Right ventricle myocardium inferior (tissue), 1 donor: ENCODE measurements around the gene TENM4. TPM values are rescaled to one million over a fixed set of nuclear protein-coding genes. Genes with fewer than 3 reads are reported as not detected.
"Not testable (repeated sequence)": the region's sequence is repeated elsewhere in the genome, so short reads cannot be mapped to it uniquely, and the experiment has no call there.

Experiments used
- ATAC-seq: fragments of 200-7000 bp; cut with Tn5 transposase; one replicate; pipeline ENCODE4 v1.9.1; 2020; ENCODE audit warnings: mild to moderate bottlenecking, moderate library complexity
- DNase-seq: peaks from one replicate; pipeline ENCODE4 v3.0.0; 2021; ENCODE audit errors: missing footprints
- intact Hi-C: fragments of 100-400 bp; cut with DNase I; formaldehyde crosslinking; loops from one replicate; pipeline ENCODE4 v1.11.0; 2022
- total RNA-seq: library from RNA; stranded (reverse); fragmentation: NEBNext Ultra II Directional; extraction: Animal tissue kit (Norgen Biotek cat#: 25700); gene quantifications from one replicate; pipeline ENCODE4 v1.2.1, GENCODE V29; 2021
- donor health status: DM: no; HTN: yes; CAD: no; lungs with severe emphysema.

Gene TENM4
- total RNA-seq, 1 donor from 2014 or later: 0.35 TPM

DNA sequence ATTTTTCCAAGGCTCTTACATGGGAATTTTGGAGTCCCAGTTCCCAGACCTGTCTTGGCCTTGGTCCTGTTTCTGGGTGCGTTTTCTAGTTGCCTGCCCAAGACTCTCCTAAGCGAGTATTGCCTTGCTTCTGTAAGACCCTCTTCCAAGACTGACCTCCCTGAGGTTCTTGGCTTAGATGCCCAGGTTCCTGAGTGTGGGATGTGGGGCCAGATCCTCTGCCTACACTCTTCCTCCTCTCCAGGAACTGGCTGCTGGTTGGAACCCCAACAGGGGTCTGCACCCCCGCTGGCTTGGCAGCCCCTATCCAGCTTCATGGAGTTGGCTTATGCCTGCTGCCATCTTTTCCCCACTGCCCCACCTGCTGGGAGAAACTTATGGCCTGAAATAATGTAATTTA lies 429.5 kb downstream of the TENM4 start:
- ATAC-seq: no peak
- no peak for DNase-seq
- intact Hi-C loops: no loop called here

DNA sequence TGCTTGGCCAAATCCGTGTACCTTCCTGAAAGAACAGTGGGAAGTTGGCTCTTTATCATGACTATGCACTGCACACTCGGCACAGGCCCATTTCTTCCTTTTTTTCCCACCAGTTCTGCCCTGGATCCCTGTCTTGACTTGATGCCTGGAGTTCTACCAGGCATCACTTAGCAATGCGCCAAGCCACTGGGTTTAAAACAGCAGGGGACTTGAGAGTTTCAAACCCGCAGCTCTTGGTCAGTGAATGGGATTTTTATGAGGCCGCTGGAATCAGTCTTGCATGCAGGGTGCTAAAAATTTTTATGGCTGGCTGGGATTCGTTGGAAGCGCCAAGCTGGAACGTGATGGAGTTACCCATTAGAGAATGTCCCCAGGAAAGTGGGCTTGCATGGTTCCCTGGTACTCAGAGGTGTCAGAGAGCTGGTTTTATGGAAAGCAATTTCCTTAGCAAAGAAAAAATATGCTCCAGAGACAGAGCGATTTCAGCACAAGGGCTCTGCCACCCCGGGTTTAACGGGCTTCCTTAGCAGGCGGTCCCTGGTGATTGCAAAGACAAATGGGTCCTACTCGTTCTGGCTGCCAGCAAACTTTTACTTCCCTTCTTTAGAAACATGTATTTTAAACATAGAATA lies 432.9 kb downstream of the TENM4 start:
- DNase-seq: no peak
- intact Hi-C loops: no loop called here
- ATAC-seq: no peak

DNA sequence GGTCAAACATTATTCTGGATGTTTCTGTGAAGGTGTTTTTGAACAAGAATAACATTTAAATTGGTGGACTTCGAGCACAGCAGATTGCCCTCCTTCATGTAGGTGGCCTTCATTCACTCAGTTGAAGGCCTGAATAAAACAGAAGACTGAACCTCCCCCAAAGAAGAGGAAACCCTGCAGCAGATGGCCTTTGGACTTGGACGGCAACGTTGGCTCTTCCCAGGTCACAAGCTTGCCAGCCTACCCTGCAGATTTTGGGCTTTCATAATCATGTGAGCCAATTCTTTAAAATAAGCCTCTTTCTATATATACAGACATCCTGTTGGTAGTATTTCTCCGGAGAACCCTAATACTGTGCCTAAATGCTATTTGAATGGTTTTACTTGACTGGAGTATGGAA lies 434.0 kb downstream of the TENM4 start:
- no peak for DNase-seq
- intact Hi-C loops: no loop called here
- ATAC-seq: no peak

DNA sequence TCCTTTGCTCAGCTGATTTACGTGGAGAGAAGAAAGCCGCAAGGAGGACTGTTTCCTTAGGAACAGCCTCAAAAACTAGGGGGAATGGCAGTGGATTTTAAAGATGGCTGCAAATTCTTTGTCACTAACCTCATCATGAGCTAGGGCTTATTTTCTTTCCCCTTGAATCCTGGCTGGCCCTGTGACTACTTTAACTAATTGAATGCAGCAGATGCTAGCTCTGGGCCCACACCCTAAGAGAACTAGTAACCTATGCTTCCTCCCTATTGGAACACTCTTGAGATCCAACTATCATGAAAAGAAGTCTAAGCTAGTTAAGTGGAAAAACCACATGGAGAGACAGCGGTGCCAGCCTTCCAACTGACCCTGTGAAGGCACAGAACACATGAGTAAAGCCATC lies 444.8 kb downstream of the TENM4 start:
- intact Hi-C loops: no loop called here
- ATAC-seq (no peak), DNase-seq (no peak)

DNA sequence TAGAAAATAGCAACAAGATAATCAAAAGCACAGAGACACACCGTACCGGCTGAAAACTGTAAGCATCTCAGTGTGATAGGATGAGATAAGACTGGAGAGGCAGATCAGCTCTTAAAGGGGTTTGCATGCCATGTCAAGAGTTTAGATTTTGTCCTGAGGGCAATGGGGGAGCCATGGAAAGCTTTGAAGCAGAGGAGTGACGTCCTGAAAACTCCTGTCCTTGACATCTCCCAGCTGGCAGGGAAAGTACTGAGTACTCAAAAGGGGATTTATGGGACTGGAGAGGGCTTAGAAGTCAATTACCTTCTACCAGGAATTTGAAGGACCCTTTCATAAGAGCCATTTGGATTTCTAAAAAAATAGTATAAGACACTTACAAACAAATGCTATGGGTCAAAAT lies 445.7 kb downstream of the TENM4 start:
- intact Hi-C loops: no loop called here
- ATAC-seq (no peak), DNase-seq (no peak)

DNA sequence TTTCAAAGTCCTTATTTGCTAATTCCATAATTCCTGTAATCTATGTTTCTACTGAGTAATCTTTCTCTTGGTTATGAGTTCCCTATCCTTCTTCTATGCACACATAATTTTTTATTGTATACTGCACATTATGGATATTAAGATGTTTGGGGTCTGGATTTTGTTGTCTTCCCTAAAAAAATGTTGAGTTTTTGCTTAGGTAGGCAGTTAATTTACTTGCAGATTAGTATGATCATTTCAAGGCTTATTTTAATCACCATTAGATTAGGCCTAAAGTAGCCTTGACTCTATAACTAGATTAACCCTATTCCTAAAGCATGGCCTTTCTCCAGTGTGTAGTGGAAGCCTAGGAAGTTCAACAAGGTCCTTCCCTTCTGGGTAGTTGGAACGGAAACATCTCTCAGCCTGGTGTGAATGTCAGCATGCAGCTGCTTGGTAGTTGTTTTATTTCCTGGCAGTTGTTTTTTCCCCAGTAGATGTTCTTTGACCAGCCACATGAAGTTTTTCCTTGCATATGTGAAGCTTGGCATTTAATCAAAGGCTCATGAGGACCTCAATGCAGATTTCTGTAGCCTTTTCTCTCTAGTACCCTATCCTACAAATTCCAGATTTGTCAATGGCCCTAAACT lies 446.9 kb downstream of the TENM4 start:
- DNase-seq (no peak), ATAC-seq (no peak)
- intact Hi-C loops: no loop called here

DNA sequence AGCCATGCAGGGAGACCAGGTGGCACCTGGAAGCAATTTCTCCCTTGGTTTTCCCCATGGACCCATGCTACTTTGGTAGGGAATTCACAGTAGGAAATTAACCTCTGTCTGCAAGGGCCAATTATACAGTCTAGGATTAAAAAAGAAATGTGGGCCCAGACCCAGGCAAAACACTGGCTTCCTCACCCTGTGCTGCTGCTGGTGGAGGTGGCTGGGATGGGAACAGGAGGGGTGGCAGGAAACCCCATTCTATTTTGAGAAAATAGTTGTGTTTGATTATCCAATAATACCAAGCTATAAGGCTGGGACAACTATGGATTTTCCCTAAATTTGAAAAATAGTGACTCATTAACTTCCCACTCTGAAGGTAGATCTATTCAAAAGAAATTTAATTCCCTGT lies 449.1 kb downstream of the TENM4 start:
- ATAC-seq (no peak), DNase-seq (no peak)
- intact Hi-C loops: no loop called here

DNA sequence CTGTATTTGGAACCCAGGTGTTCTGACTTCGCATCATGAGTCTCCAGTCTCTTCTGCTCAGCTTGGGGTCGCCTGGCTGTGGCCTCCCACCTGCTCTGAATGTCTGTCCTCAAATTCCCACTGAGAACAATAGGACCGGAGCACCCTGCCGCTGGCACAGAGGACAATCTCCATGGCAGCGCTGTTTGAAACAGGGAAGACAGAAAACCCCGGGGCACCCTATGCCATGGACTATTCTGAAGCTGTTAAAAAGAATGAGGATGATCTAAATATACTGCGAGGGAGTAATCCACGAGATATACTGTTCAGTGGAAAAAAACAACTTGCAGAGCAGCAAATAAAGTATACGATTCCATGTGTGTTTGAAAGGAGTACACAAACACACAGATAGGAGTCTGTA lies 450.6 kb downstream of the TENM4 start:
- no peak for DNase-seq
- intact Hi-C loops: no loop called here
- ATAC-seq: no peak

DNA sequence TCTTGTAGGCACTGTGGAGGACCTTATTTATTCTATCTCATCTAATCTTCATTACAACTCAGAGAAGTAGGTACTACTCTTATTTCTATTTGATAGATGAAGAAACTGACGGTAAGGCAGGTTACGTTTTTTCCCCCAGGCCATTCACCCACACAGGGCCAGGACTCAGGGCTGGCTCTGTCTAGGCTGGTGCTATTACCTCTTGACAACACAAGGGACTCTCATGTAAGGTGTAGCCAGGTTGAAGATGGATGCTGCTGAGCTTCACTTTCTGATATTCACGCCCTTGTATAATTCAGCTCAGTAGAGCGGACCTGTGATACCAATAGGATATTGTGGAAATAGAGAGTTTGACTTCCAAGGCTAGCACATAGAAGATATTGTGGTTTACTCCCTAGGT lies 453.1 kb downstream of the TENM4 start:
- intact Hi-C loops: no loop called here
- DNase-seq (no peak), ATAC-seq (no peak)

DNA sequence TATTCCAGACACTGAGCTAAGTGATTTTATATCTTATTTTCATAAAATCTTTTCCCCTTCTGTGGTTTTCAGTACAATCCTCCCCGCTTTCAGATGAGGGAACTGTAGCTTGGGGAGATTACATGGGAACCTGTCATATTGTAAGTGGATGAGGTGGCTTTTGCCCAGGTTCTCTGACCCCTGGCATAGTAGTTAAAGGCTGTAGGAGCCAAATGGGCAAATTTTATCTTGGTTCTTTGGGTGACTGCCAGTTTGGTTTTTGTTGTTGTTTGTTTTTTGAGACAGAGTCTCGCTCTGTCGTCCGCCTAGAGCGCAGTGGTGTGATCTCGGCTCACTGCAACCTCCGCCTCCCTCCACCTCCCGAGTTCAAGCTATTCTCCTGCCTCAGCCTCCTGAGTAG lies 454.5 kb downstream of the TENM4 start:
- intact Hi-C loops: no loop called here
- DNase-seq (no peak), ATAC-seq (no peak)

DNA sequence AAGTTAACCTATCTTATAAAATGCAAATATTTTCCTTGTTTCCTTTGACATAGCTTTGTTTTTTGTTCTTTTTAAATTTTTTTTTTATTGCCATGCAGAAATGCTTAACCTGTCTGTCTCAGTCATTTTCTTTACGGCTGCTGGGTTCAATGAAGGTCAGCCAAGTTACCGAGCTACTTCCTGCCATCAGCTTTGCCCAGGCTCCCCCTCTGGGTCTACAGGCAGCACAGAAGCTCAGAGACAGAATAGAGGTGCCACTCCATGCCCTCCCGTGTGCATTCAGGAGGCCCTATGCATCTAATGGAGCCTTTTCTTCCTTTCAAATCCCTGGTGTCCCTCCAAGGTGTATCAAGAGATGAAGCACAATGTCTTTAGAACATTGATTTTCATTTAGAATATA lies 455.2 kb downstream of the TENM4 start:
- ATAC-seq (no peak), DNase-seq (no peak)
- intact Hi-C loops: no loop called here

DNA sequence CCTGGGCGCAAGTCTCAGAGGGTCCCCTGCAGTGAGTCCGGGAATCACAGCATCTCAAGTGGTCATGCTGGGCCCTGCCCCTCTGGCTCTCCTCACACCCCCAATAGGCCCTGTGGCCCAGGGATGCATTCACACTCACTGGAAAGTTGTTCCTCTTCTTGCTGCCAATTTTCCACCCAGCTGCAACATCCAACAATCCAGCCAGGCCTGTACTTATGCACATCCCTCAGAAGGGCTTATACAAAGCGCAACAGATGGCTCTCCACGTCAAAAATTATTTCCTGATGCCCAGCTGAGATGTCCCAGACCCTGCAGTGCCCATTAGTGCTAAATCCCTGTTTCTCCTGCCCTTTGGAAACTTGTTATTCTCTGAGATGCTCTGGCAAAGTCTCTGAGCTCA lies 458.4 kb downstream of the TENM4 start:
- DNase-seq (no peak), ATAC-seq (no peak)
- intact Hi-C loops: no loop called here

DNA sequence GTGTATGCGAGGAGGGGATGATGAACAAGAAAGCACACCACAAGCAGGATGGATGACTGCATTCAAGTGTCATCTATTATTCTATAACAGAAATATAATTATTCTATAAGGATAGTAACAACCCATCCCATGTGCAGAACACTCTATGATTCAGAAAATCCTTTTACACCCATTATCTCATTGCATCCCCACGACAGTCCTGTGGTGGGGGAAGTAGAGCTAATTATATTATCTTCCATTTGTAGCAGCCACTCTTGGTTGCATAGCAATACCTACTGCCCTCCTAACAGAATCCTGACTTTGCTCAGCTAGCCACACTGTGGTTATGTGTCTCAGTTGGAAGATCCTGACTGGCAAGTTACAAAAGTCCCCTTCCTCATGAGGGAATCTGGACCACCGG lies 459.7 kb downstream of the TENM4 start:
- no peak for ATAC-seq
- no peak for DNase-seq
- intact Hi-C loops: no loop called here

DNA sequence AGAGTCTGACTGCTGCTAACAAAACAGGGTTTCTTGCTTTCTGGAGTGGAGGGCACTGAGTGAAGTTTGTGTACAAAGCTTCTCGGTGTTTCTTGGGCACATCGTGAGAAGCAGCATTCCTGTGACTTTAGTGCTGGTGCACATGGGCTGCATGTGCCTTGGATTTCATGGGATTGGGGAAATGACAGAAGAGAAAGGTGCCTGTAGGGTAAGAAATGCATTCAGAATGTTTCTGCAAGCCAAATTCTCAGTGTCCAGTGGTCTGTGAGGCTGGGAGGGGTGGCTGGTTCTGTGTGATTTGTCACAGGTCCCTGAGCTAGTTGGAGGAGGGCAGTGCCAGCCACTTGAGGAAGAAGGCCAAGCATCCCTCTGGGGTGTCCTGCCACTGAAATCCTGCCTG lies 462.0 kb downstream of the TENM4 start:
- no peak for DNase-seq
- intact Hi-C loops: no loop called here
- ATAC-seq: no peak

DNA sequence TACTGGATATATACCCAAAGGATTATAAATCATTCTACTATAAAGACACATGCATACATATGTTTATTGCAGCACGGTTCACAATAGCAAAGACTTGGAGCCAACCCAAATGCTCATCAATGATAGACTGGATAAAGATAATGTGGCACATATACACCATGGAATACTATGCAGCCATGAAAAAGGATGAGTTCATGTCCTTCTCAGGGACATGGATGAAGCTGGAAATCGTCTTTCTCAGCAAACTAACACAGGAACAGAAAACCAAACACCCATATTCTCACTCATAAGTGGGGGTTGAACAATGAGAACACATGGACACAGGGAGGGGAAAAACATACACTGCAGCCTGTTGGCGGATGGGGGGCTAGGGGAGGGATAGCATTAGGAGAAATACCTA lies 463.0 kb downstream of the TENM4 start:
- ATAC-seq, DNase-seq, intact Hi-C loops: not testable (repeated sequence)

DNA sequence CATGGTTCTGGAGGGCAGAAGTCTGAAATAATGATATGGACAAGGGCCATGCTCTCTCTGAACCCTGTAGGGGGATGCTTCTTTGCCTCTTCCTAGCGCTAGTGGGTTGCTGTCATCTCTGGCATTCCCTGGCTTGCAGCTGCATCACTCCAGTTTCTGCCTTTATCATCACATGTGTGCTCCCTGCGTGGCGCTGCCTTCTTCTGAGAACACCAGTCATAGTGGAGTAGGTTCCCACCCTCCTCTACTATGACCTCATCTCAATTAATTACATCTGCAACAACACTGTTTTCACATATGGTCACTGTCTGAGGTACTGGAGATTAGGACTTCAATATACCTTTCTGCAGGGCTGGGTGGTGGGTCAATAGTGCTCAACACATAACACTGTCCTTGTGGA lies 463.8 kb downstream of the TENM4 start:
- ATAC-seq: no peak
- intact Hi-C loops: no loop called here
- DNase-seq: no peak

DNA sequence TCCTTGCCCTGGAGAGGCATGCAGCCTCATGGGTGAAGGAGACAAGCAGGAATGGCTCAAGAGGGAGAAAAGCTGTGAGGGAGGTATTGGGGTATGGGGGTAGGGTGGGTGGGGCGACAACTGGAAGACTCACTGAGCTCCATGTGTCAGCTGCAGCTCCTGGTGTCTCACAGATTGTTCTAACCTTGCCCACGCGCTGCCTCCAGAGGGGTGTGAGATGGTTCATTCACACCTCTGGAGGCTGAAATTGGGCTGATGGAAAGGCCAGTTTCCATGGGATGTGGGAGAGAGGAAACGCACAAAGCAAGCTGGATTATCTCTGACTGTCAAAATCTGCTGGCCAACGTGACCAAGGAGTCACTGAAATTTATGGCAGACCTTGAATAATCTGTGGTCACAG lies 465.7 kb downstream of the TENM4 start:
- intact Hi-C loops: no loop called here
- no peak for ATAC-seq

DNA sequence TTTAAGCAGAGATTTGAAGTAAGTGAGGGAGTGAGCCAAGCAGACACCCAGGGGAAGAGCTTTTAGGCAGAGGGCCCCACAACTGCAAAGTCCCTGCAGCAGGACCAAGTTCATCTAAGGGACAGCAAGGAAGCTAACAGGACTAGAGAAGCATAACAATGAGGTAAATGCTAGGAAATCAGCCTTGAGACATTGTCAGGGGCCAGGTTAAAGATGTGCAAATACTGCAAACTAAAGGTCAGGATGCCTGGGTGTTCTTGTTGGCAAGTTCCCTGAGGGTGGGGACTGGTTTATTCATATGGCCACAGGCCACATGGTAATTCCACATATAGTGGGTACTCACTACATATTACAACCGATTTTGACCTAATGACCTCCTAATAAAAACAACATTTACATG lies 467.0 kb downstream of the TENM4 start:
- intact Hi-C loops: no loop called here
- ATAC-seq (no peak), DNase-seq (no peak)

More for the DNA sequence above, 465.7 kb downstream of the TENM4 start:
- no peak for DNase-seq

DNA sequence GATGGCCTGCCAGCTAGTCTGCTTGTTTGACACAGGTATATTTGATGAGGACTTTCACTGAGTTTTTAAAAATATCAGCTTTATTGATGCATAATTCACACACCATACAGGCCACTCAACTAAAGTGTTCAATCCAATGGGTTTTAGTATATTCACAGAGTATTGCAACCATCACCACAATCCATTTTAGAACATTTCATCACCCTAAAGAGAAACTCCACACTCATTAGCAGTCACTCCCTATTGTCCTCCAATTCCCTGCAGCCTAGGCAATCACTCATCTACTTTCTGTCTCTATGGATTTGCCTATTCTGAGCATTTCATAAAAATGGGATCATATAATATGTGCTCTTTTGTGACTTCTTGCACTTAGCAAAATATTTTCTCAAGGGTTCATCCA lies 468.2 kb downstream of the TENM4 start:
- intact Hi-C loops: no loop called here
- ATAC-seq (no peak), DNase-seq (no peak)

DNA sequence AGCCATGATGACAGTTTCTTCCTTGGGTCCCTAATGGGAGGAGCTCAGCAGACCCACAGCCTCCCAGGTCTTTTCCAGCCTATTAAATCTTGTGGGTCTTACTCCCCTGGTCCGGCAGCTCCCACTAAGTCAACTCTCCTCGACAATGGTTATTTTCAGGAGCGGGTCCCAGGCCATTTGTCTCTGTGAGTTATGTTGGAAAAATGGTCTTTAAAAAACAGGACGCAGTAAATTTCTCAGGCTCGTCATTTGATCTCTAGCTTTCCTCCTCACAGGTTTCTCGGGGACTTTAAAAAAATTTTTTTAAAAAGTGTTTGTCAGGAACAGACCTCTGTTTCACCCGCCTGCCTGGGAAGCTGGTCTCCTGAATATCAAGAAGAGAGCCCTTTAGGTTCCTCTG lies 468.7 kb downstream of the TENM4 start:
- intact Hi-C loops: no loop called here
- no peak for DNase-seq
- no peak for ATAC-seq

DNA sequence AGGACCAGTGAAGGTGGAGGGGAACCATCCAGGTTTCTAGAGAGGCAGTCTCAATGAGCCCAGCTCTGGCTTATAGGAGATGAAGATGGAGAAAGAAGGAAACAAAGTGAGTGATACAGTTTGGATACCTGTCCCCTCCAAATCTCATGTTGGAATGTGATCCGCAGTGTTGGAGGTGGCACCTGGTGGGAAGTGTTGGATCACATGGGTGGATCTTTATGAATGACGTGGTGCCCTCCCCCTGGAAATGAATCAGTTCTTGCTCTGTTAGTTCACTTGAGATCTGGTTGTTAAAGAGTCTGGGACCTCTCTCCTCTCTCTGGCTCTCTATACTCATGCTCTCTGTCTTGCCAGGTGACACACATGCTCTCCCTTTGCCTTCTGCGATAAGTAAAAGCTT lies 473.0 kb downstream of the TENM4 start:
- intact Hi-C loops: no loop called here
- DNase-seq (no peak), ATAC-seq (no peak)
